ENCODE results near the gene POLK. TPM values are rescaled to one million over a fixed set of nuclear protein-coding genes. Genes with fewer than 3 reads are reported as not detected.
A peak's percentile ranks its signal among the peaks of the same experiment; 100 is the strongest.
"Not testable (repeated sequence)": the region's sequence is repeated elsewhere in the genome, so short reads cannot be mapped to it uniquely, and the experiment has no call there.

POLK gene
- total RNA-seq, 1 experiment from 2014 or later = 22.3 TPM

GRCh38 chr5:75533716-75534115 lies 22.0 kb downstream of the POLK start:
- DNase-seq (ENCODE audit: low read depth, low spot score); in situ Hi-C loops (cut with HindIII; ENCODE audit: low pct_unique_long_range_greater_than_20kb, low sequenced_read_pairs): not testable (repeated sequence)

- DNase-seq (ENCODE audit: low read depth, low spot score) = no peak
- in situ Hi-C loops (cut with HindIII; ENCODE audit: low pct_unique_long_range_greater_than_20kb, low sequenced_read_pairs) = no loop called here
Measured at GRCh38 chr5:75534734-75535133, 23.0 kb downstream of the POLK start.

GRCh38 chr5:75536147-75536546 lies 24.5 kb downstream of the POLK start:
- DNase-seq (ENCODE audit: low read depth, low spot score) = no peak
- in situ Hi-C loops (cut with HindIII; ENCODE audit: low pct_unique_long_range_greater_than_20kb, low sequenced_read_pairs) = no loop called here

- no peak for DNase-seq (ENCODE audit: low read depth, low spot score)
Measured at GRCh38 chr5:75536694-75537360, 25.1 kb downstream of the POLK start.

GRCh38 chr5:75538211-75538610 lies 26.5 kb downstream of the POLK start:
- in situ Hi-C loops (cut with HindIII; ENCODE audit: low pct_unique_long_range_greater_than_20kb, low sequenced_read_pairs) = no loop called here

More at GRCh38 chr5:75536694-75537360, 25.1 kb downstream of the POLK start:
- in situ Hi-C loops (cut with HindIII; ENCODE audit: low pct_unique_long_range_greater_than_20kb, low sequenced_read_pairs) = no loop called here

GRCh38 chr5:75545131-75545530 lies 33.4 kb downstream of the POLK start:
- in situ Hi-C loops (cut with HindIII; ENCODE audit: low pct_unique_long_range_greater_than_20kb, low sequenced_read_pairs) = no loop called here
- DNase-seq (ENCODE audit: low read depth, low spot score) = no peak

More at GRCh38 chr5:75538211-75538610, 26.5 kb downstream of the POLK start:
- no peak for DNase-seq (ENCODE audit: low read depth, low spot score)

- in situ Hi-C loops (cut with HindIII; ENCODE audit: low pct_unique_long_range_greater_than_20kb, low sequenced_read_pairs) = no loop called here
- DNase-seq (ENCODE audit: low read depth, low spot score) = no peak
Measured at GRCh38 chr5:75546830-75547229, 35.1 kb downstream of the POLK start.

GRCh38 chr5:75547812-75548211 lies 36.1 kb downstream of the POLK start:
- in situ Hi-C loops (cut with HindIII; ENCODE audit: low pct_unique_long_range_greater_than_20kb, low sequenced_read_pairs) = no loop called here
- DNase-seq (ENCODE audit: low read depth, low spot score) = no peak

- in situ Hi-C loops (cut with HindIII; ENCODE audit: low pct_unique_long_range_greater_than_20kb, low sequenced_read_pairs) = no loop called here
- no peak for DNase-seq (ENCODE audit: low read depth, low spot score)
Measured at GRCh38 chr5:75550597-75550996, 38.9 kb downstream of the POLK start.

- no peak for DNase-seq (ENCODE audit: low read depth, low spot score)
- in situ Hi-C loops (cut with HindIII; ENCODE audit: low pct_unique_long_range_greater_than_20kb, low sequenced_read_pairs) = no loop called here
Measured at GRCh38 chr5:75551471-75551870, 39.8 kb downstream of the POLK start.

GRCh38 chr5:75552764-75553163 lies 41.1 kb downstream of the POLK start:
- in situ Hi-C loops (cut with HindIII; ENCODE audit: low pct_unique_long_range_greater_than_20kb, low sequenced_read_pairs) = no loop called here
- no peak for DNase-seq (ENCODE audit: low read depth, low spot score)

- in situ Hi-C loops (cut with HindIII; ENCODE audit: low pct_unique_long_range_greater_than_20kb, low sequenced_read_pairs) = no loop called here
- no peak for DNase-seq (ENCODE audit: low read depth, low spot score)
Measured at GRCh38 chr5:75553358-75553757, 41.7 kb downstream of the POLK start.

- in situ Hi-C loops (cut with HindIII; ENCODE audit: low pct_unique_long_range_greater_than_20kb, low sequenced_read_pairs) = no loop called here
- DNase-seq (ENCODE audit: low read depth, low spot score) = no peak
Measured at GRCh38 chr5:75558221-75558620, 46.5 kb downstream of the POLK start.

GRCh38 chr5:75558981-75559632 lies 47.4 kb downstream of the POLK start:
- in situ Hi-C loops (cut with HindIII; ENCODE audit: low pct_unique_long_range_greater_than_20kb, low sequenced_read_pairs) = no loop called here
- DNase-seq (ENCODE audit: low read depth, low spot score) = no peak

- in situ Hi-C loops (cut with HindIII; ENCODE audit: low pct_unique_long_range_greater_than_20kb, low sequenced_read_pairs); DNase-seq (ENCODE audit: low read depth, low spot score): not testable (repeated sequence)
Measured at GRCh38 chr5:75560655-75561054, 49.0 kb downstream of the POLK start.

GRCh38 chr5:75565991-75566709 lies 54.5 kb downstream of the POLK start:
- DNase-seq (ENCODE audit: low read depth, low spot score); in situ Hi-C loops (cut with HindIII; ENCODE audit: low pct_unique_long_range_greater_than_20kb, low sequenced_read_pairs): not testable (repeated sequence)

GRCh38 chr5:75566710-75567309 lies 55.1 kb downstream of the POLK start:
- in situ Hi-C loops (cut with HindIII; ENCODE audit: low pct_unique_long_range_greater_than_20kb, low sequenced_read_pairs) = no loop called here

GRCh38 chr5:75567710-75568109 lies 56.0 kb downstream of the POLK start:
- no peak for DNase-seq (ENCODE audit: low read depth, low spot score)
- in situ Hi-C loops (cut with HindIII; ENCODE audit: low pct_unique_long_range_greater_than_20kb, low sequenced_read_pairs) = no loop called here

More at GRCh38 chr5:75566710-75567309, 55.1 kb downstream of the POLK start:
- DNase-seq (ENCODE audit: low read depth, low spot score) = peak; percentile 51
